K562 (cell line): ENCODE data around the gene YPEL2. TPM values are rescaled to one million over a fixed set of nuclear protein-coding genes. Genes with fewer than 3 reads are reported as not detected.

Experiments
- ATAC-seq: fragments of 200-7000 bp; cut with Tn5 transposase; 3 replicates; pipeline ENCODE4 v1.9.1; 2020; ENCODE audit warnings: moderate library complexity
- BruUV-seq: library from RNA; stranded (reverse); fragments of 400-500 nt; replicated peaks from 2 replicates; lab custom pipeline; 2021; lab: Mats Ljungman, UMichigan
- CTCF ChIA-PET: fragments of 300-600 bp; formaldehyde crosslinking; extraction: SDS; loops from one replicate; lab custom pipeline; 2021; ENCODE audit warnings: low intra/inter-chr PET ratio; lab: Yijun Ruan, JAX
- POLR2A ChIA-PET: fragments of 300-600, 350-650 bp; sonication (Branson Sonifier 250); formaldehyde crosslinking; extraction: SDS; loops from one replicate; lab custom pipeline; 2021; ENCODE audit warnings: antibody characterized with exemption, inconsistent platforms; lab: Yijun Ruan, JAX
- DNase-seq, 4 experiments: peaks; one replicate each; pipeline versions ENCODE4 v3.0.0 to v3.0.0-alpha.2; 2011 to 2018; ENCODE audit warnings: low spot score in 3 of 4, mixed read lengths in 3 of 4; ENCODE audit errors: extremely low read depth in 1 of 4
- FAIRE-seq: peaks from 2 replicates; lab custom pipeline; 2011; peaks lifted over from hg19 to GRCh38; lab: Jason Lieb, UNC
- H2AFZ ChIP-seq: 2 replicates; pipeline ENCODE4 v1.6.0; 2011; ENCODE audit warnings: low read depth, low read length, control low read depth, inconsistent platforms
- H3K27ac ChIP-seq: fragments of 200-600 bp; 3 replicates; pipeline ENCODE4 v1.8.0; 2011; ENCODE audit warnings: low read depth, mild to moderate bottlenecking, control low read depth, inconsistent platforms, low read length, moderate library complexity, mixed read lengths; ENCODE audit errors: extremely low read depth
- H3K27me3 ChIP-seq, 2 experiments: fragments of 300-600 bp in 1 of 2; 2 replicates in 1 of 2; 3 replicates in 1 of 2; pipeline versions ENCODE4 v1.6.0 to v1.8.0; 2011; ENCODE audit warnings: inconsistent platforms in 2 of 2, low read length in 2 of 2, mild to moderate bottlenecking in 1 of 2, mixed read lengths in 1 of 2, moderate library complexity in 1 of 2; ENCODE audit not compliant: control insufficient read depth in 2 of 2, insufficient read depth in 2 of 2
- H3K36me3 ChIP-seq: fragments of 300-600 bp; 3 replicates; pipeline ENCODE4 v1.8.0; 2011; ENCODE audit warnings: mild to moderate bottlenecking, low read length, inconsistent platforms; ENCODE audit not compliant: control insufficient read depth, insufficient read depth
- H3K4me1 ChIP-seq, 2 experiments: fragments of 200-600 bp in 1 of 2; replicated peaks in 1 of 2; 2 replicates in 1 of 2; 3 replicates in 1 of 2; pipeline versions ENCODE4 v1.5.1 to v1.8.0; 2011; ENCODE audit warnings: inconsistent platforms in 2 of 2, low read length in 2 of 2, mild to moderate bottlenecking in 1 of 2, mixed read lengths in 1 of 2, moderate library complexity in 1 of 2; ENCODE audit not compliant: control insufficient read depth in 2 of 2, insufficient read depth in 2 of 2
- H3K4me2 ChIP-seq: 2 replicates; pipeline ENCODE4 v1.6.1; 2011; ENCODE audit warnings: low read length, control low read depth, inconsistent platforms, mixed read lengths; ENCODE audit not compliant: insufficient read depth
- H3K4me3 ChIP-seq: fragments of 200-600 bp; sonication (generic), shearing (Covaris generic); 2 replicates; pipeline ENCODE4 v1.5.1; 2016; ENCODE audit warnings: control low read depth, inconsistent platforms
- H3K79me2 ChIP-seq: fragments of 200-600 bp; 3 replicates; pipeline ENCODE4 v1.8.0; 2011; ENCODE audit warnings: low read length, inconsistent platforms; ENCODE audit not compliant: control insufficient read depth, insufficient read depth
- H3K9ac ChIP-seq, 2 experiments: 2 replicates each; pipeline versions ENCODE4 v1.6.0 to v1.6.1; 2011; ENCODE audit warnings: low read depth in 2 of 2, low read length in 2 of 2, control low read depth in 1 of 2, inconsistent platforms in 1 of 2, mild to moderate bottlenecking in 1 of 2, mixed read lengths in 1 of 2; ENCODE audit not compliant: insufficient read depth in 1 of 2
- H3K9me1 ChIP-seq: one replicate; pipeline ENCODE4 v1.6.0; 2011; ENCODE audit warnings: inconsistent platforms, mild to moderate bottlenecking, low read length, moderate library complexity; ENCODE audit not compliant: control insufficient read depth, insufficient read depth
- H3K9me3 ChIP-seq: replicated peaks from 2 replicates; pipeline ENCODE4 v1.5.1; 2011; ENCODE audit warnings: low read depth, low read length, inconsistent platforms; ENCODE audit not compliant: control insufficient read depth, insufficient read depth
- H4K20me1 ChIP-seq: replicated peaks from 2 replicates; pipeline ENCODE4 v1.6.1; 2011; ENCODE audit warnings: low read length, inconsistent platforms, mixed read lengths; ENCODE audit not compliant: control insufficient read depth, insufficient read depth
- FOS ChIP-seq: IDR thresholded peaks from 3 replicates; pipeline ENCODE4 v1.6.1; 2011; ENCODE audit not compliant: insufficient read length; ENCODE audit errors: extremely low read depth
- FOSL1 ChIP-seq: fragments of 200-800 bp; sonication (Bioruptor generic); conservative IDR thresholded peaks from 2 replicates; pipeline ENCODE4 v1.6.1; 2016; ENCODE audit warnings: missing genetic modification characterization, missing compliant biosample characterization
- GATAD2B ChIP-seq: fragments of 450-650 bp; IDR thresholded peaks from 2 replicates; pipeline ENCODE4 v1.6.1; 2017; ENCODE audit warnings: mild to moderate bottlenecking, borderline replicate concordance
- MGA ChIP-seq: fragments of 450-650 bp; IDR thresholded peaks from 2 replicates; pipeline ENCODE4 v1.6.1; 2016; ENCODE audit warnings: mild to moderate bottlenecking, moderate library complexity
- MITF ChIP-seq: IDR thresholded peaks from 2 replicates; pipeline ENCODE4 v1.6.1; 2014; ENCODE audit warnings: antibody characterized with exemption
- POLR2AphosphoS5 ChIP-seq: IDR thresholded peaks from 2 replicates; pipeline ENCODE4 v1.6.1; 2011; ENCODE audit warnings: mild to moderate bottlenecking, low read depth, low read length, moderate library complexity; ENCODE audit not compliant: control insufficient read depth, insufficient read depth
- WGBS: fragments of 100-300 bp; shearing (Covaris generic); methylation state at CpG from one replicate; pipeline ENCODE4 v1.1.6; 2016; ENCODE audit warnings: low coverage, mixed read lengths; ENCODE audit not compliant: insufficient coverage; ENCODE audit errors: missing lambda C conversion rate; 5-methylcytosine and 5-hydroxymethylcytosine counted together
- in situ Hi-C: fragments of 300-500 bp; cut with MboI; formaldehyde crosslinking; loops from 4 replicates; pipeline ENCODE4 v1.15.0; 2018; ENCODE audit warnings: inconsistent platforms, mixed read lengths
- intact Hi-C: fragments of 100-400 bp; cut with micrococcal nuclease; formaldehyde crosslinking; loops from 2 replicates; pipeline ENCODE4 v1.14.2; 2022
- polyA plus RNA-seq, 8 experiments: library from polyadenylated mRNA; depleted of rRNA in 4 of 8; stranded (reverse) in 5 of 8; unstranded in 3 of 8; fragments of >200 nt; fragmentation: Nextera tagmentation in 2 of 8; fragmentation: Illumina TruSeq in 1 of 8; extraction: Ambion mirVana in 2 of 8; extraction: Trizol in 1 of 8; gene quantifications; 2 replicates each; pipeline versions ENCODE4 v1.2.1 to v1.2.3, GENCODE V29; 2011 to 2014; ENCODE audit warnings: inconsistent platforms in 1 of 8, missing spikeins in 1 of 8
- total RNA-seq, 7 experiments: library from RNA; depleted of rRNA in 6 of 7; stranded (reverse); fragments of >200 nt in 6 of 7; fragmentation: Illumina TruSeq in 2 of 7; extraction: Trizol in 2 of 7; gene quantifications; 2 replicates each; pipeline versions ENCODE4 v1.2.1 to v1.2.3, GENCODE V29; 2011 to 2021; ENCODE audit warnings: low replicate concordance in 1 of 7

The YPEL2 gene
- total and polyA plus RNA-seq, 9 of the 15 experiments (the other 6 are each of a cell fraction or from before 2014, with no cell fraction given), result 0.11 to 2.4 (median 0.47) TPM

GRCh38 chr17:59436900-59437299 is 105.4 kb downstream of the YPEL2 start:
- H3K9ac ChIP-seq, result no peak overlapping the region
- ChIA-PET CTCF (no interaction called here), POLR2A (interaction anchor here (0.6 kb wide), 1 partner anchor 23 kb away, joined by 6 read pairs; no protein-coding TSS in a partner anchor)
- no peak for DNase-seq
- no peaks in the 10 kb centered on the region for H4K20me1 ChIP-seq
- no peaks in the 10 kb centered on the region for H3K9me3 ChIP-seq
- no peaks in the 10 kb centered on the region for H3K9me1 ChIP-seq
- H3K4me3 ChIP-seq, result no peak overlapping the region
- no TSS peak for BruUV-seq
- H2AFZ ChIP-seq, result no peak overlapping the region
- peaks cover 12 to 16% of the 10 kb centered on the region in 2 experiments; a peak in 4 of 5 replicates for H3K27me3 ChIP-seq
- ATAC-seq, result no peak
- 6% methylated on average over 4 of the region's 4 CpGs for WGBS
- no peak overlapping the region for H3K27ac ChIP-seq
- intact Hi-C loops (no loop called here), in situ Hi-C loops (loop anchor here (5.0 kb wide), 2 partner anchors 125 to 215 kb away; partner anchors contain the start of gene GDPD1)
- FAIRE-seq, result no peak
- no peaks in the 10 kb centered on the region for H3K36me3 ChIP-seq
- H3K79me2 ChIP-seq, result no peaks in the 10 kb centered on the region
- H3K4me2 ChIP-seq, result no peak overlapping the region
- H3K4me1 ChIP-seq, result no peaks in the 10 kb centered on the region
- no peak for TF ChIP-seq MGA
- TF ChIP-seq FOS, result no peak
- no peak for TF ChIP-seq FOSL1 (tag)
- TF ChIP-seq MITF, result no peak
- TF ChIP-seq GATAD2B, result no peak
- TF ChIP-seq POLR2AphosphoS5, result no peak
